NCI-H2029 treated with DMSO at 0.1 percent for 48 hours (cell line): ENCODE measurements around the gene SPATA21.

Source experiments
- DNase-seq: peaks from one replicate; lab custom pipeline; 2025; lab: John Stamatoyannopoulos, UW

The SPATA21 gene

GRCh38 chr1:16450863-16451481 is 13.7 kb upstream of the SPATA21 start:
- no peak for DNase-seq

- no peak for DNase-seq
Measured at GRCh38 chr1:16449666-16450065, 12.4 kb upstream of the SPATA21 start.

DNA sequence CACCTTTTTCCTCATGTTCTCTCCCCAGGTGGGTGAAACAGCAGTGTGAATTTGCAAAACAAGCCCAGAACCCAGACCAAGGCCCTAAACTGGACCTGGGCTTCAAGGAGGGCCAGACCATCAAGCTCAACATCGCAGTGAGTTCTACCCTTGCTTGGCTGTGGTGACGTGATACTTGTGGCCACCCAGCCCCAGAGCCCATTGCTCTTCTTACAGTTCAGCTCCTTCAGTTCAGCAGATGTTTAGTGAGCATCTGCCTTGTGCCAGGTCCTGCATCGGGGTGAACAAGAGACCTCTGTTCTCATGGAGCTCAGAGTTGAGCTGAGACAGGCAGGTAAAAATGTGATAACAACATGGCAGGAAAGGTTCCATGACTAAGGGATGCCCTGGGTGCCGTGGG is 11.8 kb upstream of the SPATA21 start:
- no peak for DNase-seq

- no peak for DNase-seq
Measured at GRCh38 chr1:16447641-16448040, 10.4 kb upstream of the SPATA21 start.

DNA sequence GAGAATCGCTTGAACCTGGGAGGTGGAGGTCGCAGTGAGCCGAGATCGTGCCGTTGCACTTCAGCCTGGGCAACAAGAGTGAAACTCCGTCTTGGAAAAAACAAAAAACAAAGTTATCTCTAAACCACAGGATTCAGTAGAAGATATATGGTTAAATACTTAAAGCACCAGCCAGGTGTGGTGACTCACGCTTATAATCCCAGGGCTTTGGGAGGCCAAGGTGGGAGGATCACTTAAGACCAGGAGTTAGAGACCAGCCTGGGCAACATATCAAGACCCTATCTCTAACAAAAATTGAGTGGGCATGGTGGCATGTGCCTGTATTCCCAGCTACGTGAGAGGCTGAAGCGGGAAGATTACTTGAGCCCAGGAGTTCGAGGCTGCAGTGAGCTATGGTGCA is 8.9 kb upstream of the SPATA21 start:
- no peak for DNase-seq

DNA sequence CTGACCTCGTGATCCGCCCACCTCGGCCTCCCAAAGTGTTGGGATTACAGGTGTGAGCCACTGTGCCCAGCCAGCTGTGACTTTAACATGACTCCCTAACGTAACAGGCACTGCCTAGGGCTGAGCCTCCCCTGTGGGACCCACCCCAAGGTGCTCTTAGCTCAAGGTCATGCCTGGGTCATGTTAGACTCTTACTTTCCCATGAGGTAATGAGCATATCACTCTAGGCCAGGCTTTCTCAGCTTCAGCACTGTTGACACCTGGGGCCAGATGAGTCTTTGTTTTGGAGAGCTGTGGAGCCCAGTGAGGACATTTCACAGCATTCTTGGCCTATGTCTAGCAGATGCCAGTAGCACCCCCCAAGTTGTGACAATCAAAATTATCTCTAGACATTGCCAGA is 7.8 kb upstream of the SPATA21 start:
- DNase-seq = no peak

GRCh38 chr1:16443975-16444770 is 6.9 kb upstream of the SPATA21 start:
- DNase-seq = no peak

GRCh38 chr1:16442941-16443340 is 5.7 kb upstream of the SPATA21 start:
- no peak for DNase-seq

- no peak for DNase-seq
Measured at GRCh38 chr1:16442265-16442664, 5.0 kb upstream of the SPATA21 start.

DNA sequence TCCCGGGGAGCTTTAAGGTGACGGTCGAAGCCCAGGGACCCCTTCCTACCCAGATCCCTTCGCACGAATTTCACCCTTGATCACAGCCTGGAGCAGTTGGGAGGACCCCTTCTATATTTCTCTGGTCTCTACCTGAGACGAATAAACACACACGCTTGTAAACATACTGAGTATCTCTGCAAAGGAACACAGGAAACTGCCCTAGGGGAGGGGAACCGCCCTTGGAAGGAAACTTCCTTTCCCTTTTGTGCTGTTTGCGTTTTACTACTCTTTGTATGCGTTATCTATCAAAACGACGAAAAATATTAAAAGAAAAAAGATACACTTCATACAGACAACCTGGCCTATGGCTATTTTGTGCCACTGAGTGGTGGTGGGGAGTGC is 4.0 kb upstream of the SPATA21 start:
- DNase-seq = no peak

DNA sequence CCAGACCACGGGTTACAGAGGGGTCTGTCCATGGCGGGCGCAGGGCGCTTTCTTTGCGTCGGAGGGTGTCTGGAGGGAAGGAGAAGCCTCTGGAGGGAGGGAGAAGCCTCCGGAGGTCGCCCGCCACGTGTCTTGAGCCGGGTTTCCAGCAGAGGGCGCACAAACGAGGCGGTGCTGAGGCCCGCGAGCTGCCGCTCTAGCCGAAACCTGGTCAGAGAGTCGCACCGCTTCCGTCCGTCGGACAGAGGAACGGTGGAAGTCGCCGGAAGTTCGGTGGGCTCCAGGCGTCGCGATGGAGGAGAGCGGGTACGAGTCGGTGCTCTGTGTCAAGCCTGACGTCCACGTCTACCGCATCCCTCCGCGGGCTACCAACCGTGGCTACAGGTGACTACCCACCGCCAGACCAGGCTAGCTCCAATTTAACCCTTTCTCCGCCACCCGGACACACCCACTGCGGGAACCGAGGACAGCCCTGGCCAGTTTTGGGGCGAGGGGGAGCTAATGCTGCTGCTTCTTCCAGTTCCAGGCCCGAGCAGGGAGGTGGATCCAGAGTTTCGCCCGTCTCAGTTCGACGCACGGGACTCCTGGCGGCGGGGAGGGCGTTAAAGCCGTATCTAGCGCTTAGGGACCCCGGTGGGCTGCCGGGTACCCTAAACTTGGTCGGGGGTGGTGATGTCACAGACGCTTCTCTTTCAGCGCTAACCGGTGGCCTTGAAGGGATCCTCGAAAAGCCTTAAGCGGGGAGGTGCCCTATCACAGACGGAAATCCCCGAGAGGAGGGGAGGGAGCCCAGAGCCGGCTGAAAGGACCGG is 3.5 kb upstream of the SPATA21 start, which contains the start of gene NECAP2:
TSS of gene NECAP2 (plus strand) at position 255 of the 812 bp plus-strand sequence. CDS start at position 293, 38 bp downstream.
- DNase-seq = peak; percentile 67

DNA sequence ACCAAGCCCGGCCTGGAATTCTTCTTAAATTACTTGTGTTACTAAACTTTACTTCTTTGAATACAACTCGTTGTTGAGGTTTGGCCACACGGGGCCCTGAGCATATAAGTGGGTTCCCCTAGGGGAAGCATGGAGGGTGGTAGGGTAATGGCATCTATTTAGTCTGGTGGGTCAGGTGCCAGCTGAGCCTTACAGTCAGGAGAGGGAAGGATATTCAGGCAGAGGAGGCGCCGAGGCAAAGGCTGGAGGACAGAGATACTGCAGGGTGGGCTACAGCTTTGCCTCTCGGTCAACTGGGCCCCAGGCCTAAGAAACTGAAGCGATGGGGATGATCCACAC is 2.9 kb upstream of the SPATA21 start:
- DNase-seq = peak; percentile 53

GRCh38 chr1:16438924-16439323 is 1.7 kb upstream of the SPATA21 start:
- no peak for DNase-seq

GRCh38 chr1:16438516-16438915 is 1.3 kb upstream of the SPATA21 start:
- no peak for DNase-seq

GRCh38 chr1:16434501-16434900 is 2.7 kb downstream of the SPATA21 start:
- DNase-seq = no peak

- DNase-seq = no peak
Measured at GRCh38 chr1:16434007-16434406, 3.2 kb downstream of the SPATA21 start.

GRCh38 chr1:16433030-16433429 is 4.2 kb downstream of the SPATA21 start:
- DNase-seq = no peak

GRCh38 chr1:16430606-16431005 is 6.6 kb downstream of the SPATA21 start:
- no peak for DNase-seq

- no peak for DNase-seq
Measured at GRCh38 chr1:16425125-16426025, 11.8 kb downstream of the SPATA21 start.

GRCh38 chr1:16422041-16422440 is 15.2 kb downstream of the SPATA21 start:
- no peak for DNase-seq

DNA sequence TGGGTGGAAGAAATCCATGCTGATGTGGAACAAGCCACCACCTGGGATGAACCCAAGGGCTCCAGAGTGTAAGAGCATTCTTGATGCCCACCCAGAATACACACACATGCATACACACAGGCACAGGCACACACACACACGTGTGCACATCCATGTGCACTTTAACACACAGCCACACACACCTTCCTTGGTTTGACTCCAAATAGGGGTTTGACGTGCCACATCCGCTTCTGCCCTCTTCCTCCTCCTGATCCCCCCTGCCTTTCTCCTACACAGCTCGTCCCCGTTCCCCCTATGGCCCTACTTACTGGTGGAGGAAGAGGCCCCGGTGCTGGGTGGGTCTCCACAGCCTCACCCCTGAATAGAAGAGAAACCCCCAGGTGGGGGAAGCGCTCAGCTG is 16.0 kb downstream of the SPATA21 start:
- no peak for DNase-seq
